HepG2 (cell line): ENCODE results near the gene SUN5.

Experiments used
- ASH2L ChIP-seq: fragments of 300-600, 200-600 bp; sonication (generic); IDR thresholded peaks from 2 replicates; pipeline ENCODE4 v1.7.0; 2017; ENCODE audit warnings: low read depth, mild to moderate bottlenecking, moderate library complexity, mixed read lengths, low read length; ENCODE audit not compliant: insufficient read length
- BRCA1 ChIP-seq: sonication (generic); formaldehyde crosslinking; IDR thresholded peaks from 2 replicates; pipeline ENCODE4 v1.4.0; 2020; ENCODE audit warnings: missing genetic modification reagents
- CTCF ChIP-seq: sonication (generic); formaldehyde crosslinking; IDR thresholded peaks from 2 replicates; pipeline ENCODE4 v1.5.0; 2020; ENCODE audit warnings: mild to moderate bottlenecking, missing genetic modification reagents, moderate library complexity
- GABPA ChIP-seq, 2 experiments: IDR thresholded peaks; 2 replicates each; pipeline ENCODE4 v1.6.1; 2011 to 2016; ENCODE audit warnings: low read depth in 2 of 2, low read length in 1 of 2, missing biosample characterization in 1 of 2, missing genetic modification characterization in 1 of 2
- HOXA3 ChIP-seq: sonication (generic); formaldehyde crosslinking; IDR thresholded peaks from 2 replicates; pipeline ENCODE4 v1.5.0; 2020; ENCODE audit warnings: missing genetic modification reagents
- POLR2A ChIP-seq, 2 experiments: IDR thresholded peaks; 2 replicates each; pipeline ENCODE4 v1.6.1; 2011; ENCODE audit warnings: low read depth in 2 of 2, low read length in 2 of 2, mild to moderate bottlenecking in 1 of 2, moderate library complexity in 1 of 2; ENCODE audit not compliant: insufficient read depth in 1 of 2
- PRDM4 ChIP-seq: sonication (generic); formaldehyde crosslinking; IDR thresholded peaks from 2 replicates; pipeline ENCODE4 v1.9.0; 2021; ENCODE audit warnings: missing genetic modification reagents, borderline replicate concordance
- SIX4 ChIP-seq: sonication (generic); formaldehyde crosslinking; IDR thresholded peaks from 2 replicates; pipeline ENCODE4 v1.4.0; 2020; ENCODE audit warnings: missing genetic modification reagents
- UBTF ChIP-seq: sonication (generic); formaldehyde crosslinking; IDR thresholded peaks from 2 replicates; pipeline ENCODE4 v1.4.0; 2020; ENCODE audit warnings: mild to moderate bottlenecking, missing genetic modification reagents
- ZNF160 ChIP-seq: sonication (generic); formaldehyde crosslinking; IDR thresholded peaks from 2 replicates; pipeline ENCODE4 v1.8.0; 2022; ENCODE audit warnings: mild to moderate bottlenecking, inconsistent platforms, missing genetic modification reagents
- ZNF274 ChIP-seq: sonication (generic); formaldehyde crosslinking; IDR thresholded peaks from 2 replicates; pipeline ENCODE4 v1.5.1; 2020; ENCODE audit warnings: mild to moderate bottlenecking, missing genetic modification reagents

- TF ChIP-seq BRCA1 (no peak), POLR2A (IDR thresholded peaks at IDR 0.05; ENCODE audit: insufficient read depth in 1 of 2, low read depth in 2 of 2, low read length in 2 of 2) (no peak), PRDM4 (CRISPR knock-in tag) (no peak), CTCF (no peak), ZNF160 (CRISPR knock-in tag) (no peak), SIX4 (CRISPR knock-in tag) (no peak), UBTF (CRISPR knock-in tag) (no peak), ASH2L (no peak), ZNF274 (CRISPR knock-in tag) (no peak), GABPA (IDR thresholded peaks at IDR 0.05; ENCODE audit: low read depth, low read length) (no peak), GABPA (CRISPR knock-in tag; IDR thresholded peaks at IDR 0.05; ENCODE audit: low read depth) (no peak), HOXA3 (CRISPR knock-in tag) (no peak)
Observed at GRCh38 chr20:32966382-32966781, 37.9 kb downstream of the SUN5 start.
